ENCODE results near the gene ROBO2.

DNA sequence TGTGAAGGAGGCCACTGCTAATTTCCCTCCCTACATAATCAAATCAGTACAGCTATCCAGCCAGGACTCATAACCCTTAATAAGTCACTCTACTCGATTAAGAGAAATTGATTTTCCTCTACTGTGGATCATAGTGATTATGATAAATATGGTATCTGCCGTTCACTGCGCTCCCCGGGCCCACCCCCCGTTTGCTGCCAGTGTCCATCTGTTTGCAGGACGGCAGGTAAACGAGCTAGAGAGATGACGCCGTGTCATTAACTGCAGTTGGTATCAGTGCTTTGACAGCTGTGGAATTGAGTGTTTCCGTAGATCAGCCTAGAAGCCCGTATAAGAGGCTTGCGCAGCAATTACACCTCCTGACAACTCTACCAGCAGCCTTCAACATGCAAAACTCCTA lies 94.9 kb downstream of the ROBO2 start:
- TF ChIP-seq POLR2A (IDR thresholded peaks at IDR 0.05; ENCODE audit: low read depth, low read length) (no peak), TAF1 (IDR thresholded peaks at IDR 0.05; ENCODE audit: borderline replicate concordance, low read depth, low read length) (no peak)

Measured in GM12892 (cell line).